SK-N-MC (cell line): ENCODE data around the gene FOXP2.

Experiments
- EZH2 ChIP-seq: fragments of 200-600 bp; sonication (generic); IDR thresholded peaks from one replicate; pipeline ENCODE4 v1.6.1; 2017; ENCODE audit warnings: antibody characterized with exemption
- FOXP2 ChIP-seq: optimal IDR thresholded peaks from 2 replicates; pipeline ENCODE3; 2011; ENCODE audit warnings: mild to moderate bottlenecking, moderate library complexity; ENCODE audit not compliant: insufficient read depth; ENCODE audit errors: extremely low read length, control extremely low read depth
- POLR2AphosphoS5 ChIP-seq: IDR thresholded peaks from 2 replicates; pipeline ENCODE4 v1.6.1; 2012; ENCODE audit warnings: mild to moderate bottlenecking, low read depth, low read length, borderline replicate concordance

GRCh38 chr7:114631249-114631822 lies 216.7 kb downstream of the FOXP2 start:
- no peak for TF ChIP-seq EZH2
- no peak for TF ChIP-seq POLR2AphosphoS5
- TF ChIP-seq FOXP2, result no peak
